ENCODE data around the gene NFRKB. TPM values are rescaled to one million over a fixed set of nuclear protein-coding genes. Genes with fewer than 3 reads are reported as not detected.

NFRKB gene
- total and polyA plus RNA-seq, 2 donors from 2014 or later, result 7.0 to 25.2 TPM

DNA sequence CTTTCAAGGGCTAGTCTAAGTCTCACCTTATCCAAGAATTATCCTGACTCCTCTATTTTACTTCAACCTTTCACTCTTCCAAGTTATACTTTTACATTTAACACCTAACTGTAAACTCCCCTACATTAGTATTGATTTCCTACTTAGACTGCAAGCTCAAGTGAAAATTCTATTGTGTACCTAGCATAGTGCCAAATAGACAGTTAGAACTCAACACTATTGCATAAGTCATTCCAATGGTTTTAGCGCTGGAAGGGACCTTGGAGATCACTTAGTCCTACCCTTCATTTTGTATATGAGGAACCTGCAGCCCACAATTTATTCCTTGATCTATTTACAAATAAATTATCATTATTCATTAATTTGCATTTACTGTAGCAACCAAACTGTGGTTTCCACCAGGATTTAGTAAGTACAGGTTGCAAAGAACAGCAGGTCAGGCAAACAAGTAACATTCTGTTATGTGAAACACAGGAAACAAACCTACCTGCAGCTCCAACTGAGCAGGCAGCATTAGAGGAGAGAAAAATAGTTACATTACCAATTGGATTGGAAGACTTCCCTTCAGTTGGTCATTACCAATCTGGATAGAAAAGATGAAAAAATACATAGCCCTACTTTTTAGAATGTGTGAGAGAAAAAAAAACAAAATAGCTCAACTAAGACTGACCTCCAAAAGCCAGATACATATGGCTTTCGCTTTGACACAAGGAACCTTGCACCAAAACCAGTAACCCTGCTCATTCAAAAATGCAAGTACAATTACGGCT lies 33.7 kb upstream of the NFRKB start:
- Histone ChIP-seq H3K36me3 (ENCODE audit: control insufficient read depth in 2 of 3, insufficient read depth in 3 of 3, low read length in 3 of 3) (peaks cover 0 to 8% (median 0%) of the 10 kb centered on the region in 3 donors), H3K27ac (ENCODE audit: low read depth in 2 of 2, low read length in 2 of 2) (no peak overlapping the region), H3K27me3 (ENCODE audit: control insufficient read depth, insufficient read depth, low read length) (no peaks in the 10 kb centered on the region), H3K4me3 (ENCODE audit: low read length in 3 of 3) (no peak overlapping the region), H3K9me3 (ENCODE audit: control insufficient read depth in 2 of 3, insufficient read depth in 1 of 3, low read length in 3 of 3) (no peaks in the 10 kb centered on the region), H3K4me1 (ENCODE audit: control insufficient read depth in 2 of 3, insufficient read depth in 2 of 3, low read depth in 1 of 3, low read length in 3 of 3) (no peaks in the 10 kb centered on the region), H3K9ac (ENCODE audit: low read length in 3 of 3) (no peak overlapping the region)
- FAIRE-seq (no peak), DNase-seq (no peak)
- TF ChIP-seq, protein P1, sequence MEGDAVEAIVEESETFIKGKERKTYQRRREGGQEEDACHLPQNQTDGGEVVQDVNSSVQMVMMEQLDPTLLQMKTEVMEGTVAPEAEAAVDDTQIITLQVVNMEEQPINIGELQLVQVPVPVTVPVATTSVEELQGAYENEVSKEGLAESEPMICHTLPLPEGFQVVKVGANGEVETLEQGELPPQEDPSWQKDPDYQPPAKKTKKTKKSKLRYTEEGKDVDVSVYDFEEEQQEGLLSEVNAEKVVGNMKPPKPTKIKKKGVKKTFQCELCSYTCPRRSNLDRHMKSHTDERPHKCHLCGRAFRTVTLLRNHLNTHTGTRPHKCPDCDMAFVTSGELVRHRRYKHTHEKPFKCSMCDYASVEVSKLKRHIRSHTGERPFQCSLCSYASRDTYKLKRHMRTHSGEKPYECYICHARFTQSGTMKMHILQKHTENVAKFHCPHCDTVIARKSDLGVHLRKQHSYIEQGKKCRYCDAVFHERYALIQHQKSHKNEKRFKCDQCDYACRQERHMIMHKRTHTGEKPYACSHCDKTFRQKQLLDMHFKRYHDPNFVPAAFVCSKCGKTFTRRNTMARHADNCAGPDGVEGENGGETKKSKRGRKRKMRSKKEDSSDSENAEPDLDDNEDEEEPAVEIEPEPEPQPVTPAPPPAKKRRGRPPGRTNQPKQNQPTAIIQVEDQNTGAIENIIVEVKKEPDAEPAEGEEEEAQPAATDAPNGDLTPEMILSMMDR (IDR thresholded peaks at IDR 0.05; ENCODE audit: borderline replicate concordance, extremely low read depth, insufficient read depth), result no peak
- intact Hi-C loops (cut with DNase I), result no loop called here

DNA sequence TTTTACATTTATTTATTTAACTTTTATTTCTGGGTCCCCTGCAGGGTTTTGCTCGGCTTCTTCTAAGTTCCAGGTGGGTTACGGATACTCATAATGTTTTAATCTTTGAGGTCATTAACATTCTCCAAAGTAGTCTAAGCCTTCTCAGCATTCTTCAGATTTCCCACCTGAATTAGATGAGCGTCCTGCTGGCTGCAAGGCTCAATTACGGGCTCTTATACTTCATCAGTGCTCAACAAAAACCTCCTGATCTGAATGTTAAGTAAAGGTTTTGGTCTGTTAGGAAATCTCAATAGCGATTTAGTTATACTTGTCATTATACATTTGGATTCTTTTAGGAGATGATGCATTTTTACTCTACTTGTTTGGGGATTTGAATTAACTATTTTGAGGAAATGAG lies 27.3 kb upstream of the NFRKB start:
- Histone ChIP-seq H3K9me3 (ENCODE audit: control insufficient read depth in 2 of 3, insufficient read depth in 1 of 3, low read length in 3 of 3) (no peaks in the 10 kb centered on the region), H3K9ac (ENCODE audit: low read length in 3 of 3) (no peak overlapping the region), H3K36me3 (ENCODE audit: control insufficient read depth in 2 of 3, insufficient read depth in 3 of 3, low read length in 3 of 3) (peaks cover 0 to 6% (median 5%) of the 10 kb centered on the region in 3 donors), H3K27me3 (ENCODE audit: control insufficient read depth, insufficient read depth, low read length) (no peaks in the 10 kb centered on the region), H3K4me3 (ENCODE audit: low read length in 3 of 3) (no peak overlapping the region), H3K4me1 (ENCODE audit: control insufficient read depth in 2 of 3, insufficient read depth in 2 of 3, low read depth in 1 of 3, low read length in 3 of 3) (no peaks in the 10 kb centered on the region), H3K27ac (ENCODE audit: low read depth in 2 of 2, low read length in 2 of 2) (no peak overlapping the region)
- DNase-seq (no peak), FAIRE-seq (no peak)
- intact Hi-C loops (cut with DNase I), result loop anchor here (5.0 kb wide), 1 partner anchor 210 kb away; no protein-coding TSS in a partner anchor
- TF ChIP-seq, protein P1 (IDR thresholded peaks at IDR 0.05; ENCODE audit: borderline replicate concordance, extremely low read depth, insufficient read depth), result no peak

DNA sequence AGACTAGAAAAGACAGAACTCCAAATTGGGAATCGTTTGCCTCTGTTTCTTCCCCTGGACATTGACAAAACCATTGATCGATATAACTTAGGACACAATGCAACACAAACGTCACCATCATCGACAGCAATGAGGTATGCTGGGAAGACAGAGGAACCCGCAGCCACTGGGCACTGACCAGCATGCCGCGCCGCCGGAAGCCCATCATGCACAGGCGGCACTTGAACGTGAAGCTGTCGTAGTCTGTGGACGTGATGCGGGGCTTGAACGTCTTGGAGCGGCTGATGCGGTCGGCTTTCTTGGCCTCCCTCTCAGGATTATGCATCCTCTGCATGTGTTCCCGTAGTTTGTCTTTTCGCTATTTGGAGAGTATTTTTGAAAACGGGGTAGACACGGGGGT lies 23.0 kb upstream of the NFRKB start:
- Histone ChIP-seq H3K4me1 (ENCODE audit: control insufficient read depth in 2 of 3, insufficient read depth in 2 of 3, low read depth in 1 of 3, low read length in 3 of 3) (no peaks in the 10 kb centered on the region), H3K27me3 (ENCODE audit: control insufficient read depth, insufficient read depth, low read length) (no peaks in the 10 kb centered on the region), H3K27ac (ENCODE audit: low read depth in 2 of 2, low read length in 2 of 2) (no peak overlapping the region), H3K9me3 (ENCODE audit: control insufficient read depth in 2 of 3, insufficient read depth in 1 of 3, low read length in 3 of 3) (no peaks in the 10 kb centered on the region), H3K4me3 (ENCODE audit: low read length in 3 of 3) (no peak overlapping the region), H3K9ac (ENCODE audit: low read length in 3 of 3) (no peak overlapping the region), H3K36me3 (ENCODE audit: control insufficient read depth in 2 of 3, insufficient read depth in 3 of 3, low read length in 3 of 3) (peaks cover 2 to 7% (median 5%) of the 10 kb centered on the region in 3 donors)
- TF ChIP-seq, protein P1 (IDR thresholded peaks at IDR 0.05; ENCODE audit: borderline replicate concordance, extremely low read depth, insufficient read depth), result no peak
- DNase-seq (no peak), FAIRE-seq (no peak)
- intact Hi-C loops (cut with DNase I), result no loop called here

All from kidney (tissue), 14 donors.